SKM-1 treated with dmso at 0.1 percent for 144 hours (cell line): Measurements from ENCODE around the gene COX7A1.
"Not testable (repeated sequence)": the region's sequence is repeated elsewhere in the genome, so short reads cannot be mapped to it uniquely, and the experiment has no call there.

Experiments
- DNase-seq: peaks from one replicate; lab custom pipeline; 2025; ENCODE audit not compliant: unreplicated experiment; lab: John Stamatoyannopoulos, UW

COX7A1 gene

DNA sequence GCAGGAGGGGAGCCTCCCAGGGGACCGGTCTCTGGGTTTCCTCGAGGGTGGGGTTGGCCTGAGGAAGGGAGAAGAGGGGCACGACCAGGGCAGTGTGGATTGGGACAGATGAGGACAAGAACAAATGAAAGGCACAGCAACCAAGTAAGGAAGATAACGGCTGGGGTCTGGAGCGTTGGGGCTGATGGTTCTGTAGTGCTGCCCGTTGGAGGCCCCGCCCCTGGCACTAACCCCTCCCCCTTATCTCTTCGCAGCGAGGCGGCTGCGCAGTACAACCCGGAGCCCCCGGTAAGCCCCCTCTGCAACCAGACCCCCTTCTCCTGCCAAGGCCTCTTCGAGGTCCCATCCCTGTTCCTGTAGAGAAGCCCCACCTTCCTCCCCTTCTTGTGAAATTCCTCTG lies 10.2 kb downstream of the COX7A1 start:
- no peak for DNase-seq

GRCh38 chr19:36141039-36141927 lies 11.0 kb downstream of the COX7A1 start:
- DNase-seq: peak; percentile 78

DNA sequence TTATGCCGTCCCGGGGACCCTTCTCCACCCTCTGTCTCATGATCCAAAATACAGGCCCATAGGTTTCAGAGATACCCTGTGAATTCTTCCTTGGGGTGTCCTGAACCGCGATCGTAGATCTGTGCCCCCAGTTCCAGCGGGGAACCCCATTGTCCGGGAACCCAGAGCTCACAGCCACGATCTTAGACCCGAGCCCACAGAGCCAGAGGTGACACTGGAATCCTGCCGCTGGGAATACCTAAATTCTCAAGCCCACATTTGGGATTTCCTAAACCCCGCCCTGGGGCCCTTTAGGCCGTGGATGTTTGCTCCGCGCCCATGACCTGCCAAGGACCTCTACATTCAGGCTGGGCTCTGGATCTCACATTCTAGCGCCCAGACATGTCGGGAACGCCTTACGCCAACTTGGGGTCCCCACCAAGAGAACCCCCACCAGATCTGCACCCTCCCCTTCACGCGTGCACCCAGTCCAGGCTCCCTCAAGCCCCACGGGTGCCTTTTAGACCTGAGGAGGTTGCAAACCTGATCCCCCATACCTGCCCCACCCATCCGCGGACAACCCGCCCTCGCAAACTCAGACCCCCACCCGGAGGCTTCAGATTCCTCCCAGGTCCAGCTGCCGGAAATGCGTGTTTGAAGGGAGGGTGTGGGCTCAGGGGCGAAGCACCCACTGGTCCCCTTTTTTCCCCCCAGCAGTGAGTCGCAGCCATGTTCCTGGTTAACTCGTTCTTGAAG lies 11.8 kb downstream of the COX7A1 start:
- peak; percentile 18 for DNase-seq

DNA sequence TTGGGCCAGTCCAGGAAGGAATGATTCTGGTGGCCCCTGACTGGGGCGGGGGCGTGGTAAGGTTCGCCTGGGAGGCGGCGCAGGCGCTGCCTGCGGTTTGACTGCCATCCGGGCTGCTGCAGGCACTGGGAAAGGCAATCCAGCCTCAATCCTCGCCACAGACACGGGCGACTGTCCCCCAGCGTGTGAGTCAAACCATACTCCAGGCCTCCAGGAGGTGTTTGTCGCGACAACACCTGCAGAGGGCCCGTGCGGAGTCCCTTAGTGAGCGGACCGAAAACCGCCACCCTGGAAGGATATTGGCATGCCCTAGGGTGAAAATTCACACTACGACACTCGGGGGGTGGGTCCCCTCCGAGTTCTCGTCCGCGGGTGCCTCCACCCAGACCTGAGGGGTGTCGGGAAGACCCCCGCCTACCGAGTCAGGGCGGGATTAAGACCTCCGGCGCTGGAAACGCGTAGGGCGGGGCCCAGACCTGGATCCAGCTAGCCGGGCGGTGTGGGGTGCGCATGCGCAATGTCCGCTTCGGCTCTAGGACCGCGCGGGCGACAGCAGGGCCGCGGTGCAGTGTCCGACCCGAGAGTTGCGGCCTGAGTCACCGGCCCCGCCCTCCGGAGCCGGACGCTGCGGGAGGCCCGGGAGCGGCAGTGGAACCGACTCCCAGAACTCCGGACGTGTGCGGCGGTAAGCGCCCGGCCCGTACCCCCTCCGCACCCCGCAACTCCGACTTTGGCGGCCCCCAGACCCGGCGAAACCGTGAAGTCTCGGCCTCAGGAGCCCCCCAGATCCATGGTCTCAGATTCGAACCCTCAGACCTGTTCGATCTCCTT lies 12.6 kb downstream of the COX7A1 start, which contains the start of gene CAPNS1:
Gene CAPNS1, plus strand, starts transcription at position 594 of the 831 bp plus-strand sequence. CDS start 946 bp downstream, outside the sequence.
- peak; percentile 89 for DNase-seq

DNA sequence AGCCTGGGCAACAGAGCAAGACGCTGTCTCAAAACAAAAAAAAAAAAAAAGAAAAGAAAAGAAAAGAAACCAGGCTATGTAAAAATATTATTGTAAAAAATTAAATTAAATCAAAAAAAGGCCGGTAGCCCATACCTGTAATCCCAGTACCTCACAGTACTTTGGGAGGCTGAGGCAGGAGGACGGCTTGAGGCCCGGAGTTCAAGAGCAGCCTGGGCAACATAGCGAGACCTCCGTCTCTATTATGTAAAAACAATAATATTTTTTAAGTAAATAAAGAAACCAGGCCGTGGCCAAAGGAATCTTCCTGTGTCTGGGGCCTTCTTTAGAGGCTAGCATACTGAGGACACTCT lies 13.2 kb downstream of the COX7A1 start:
- DNase-seq: no peak

DNA sequence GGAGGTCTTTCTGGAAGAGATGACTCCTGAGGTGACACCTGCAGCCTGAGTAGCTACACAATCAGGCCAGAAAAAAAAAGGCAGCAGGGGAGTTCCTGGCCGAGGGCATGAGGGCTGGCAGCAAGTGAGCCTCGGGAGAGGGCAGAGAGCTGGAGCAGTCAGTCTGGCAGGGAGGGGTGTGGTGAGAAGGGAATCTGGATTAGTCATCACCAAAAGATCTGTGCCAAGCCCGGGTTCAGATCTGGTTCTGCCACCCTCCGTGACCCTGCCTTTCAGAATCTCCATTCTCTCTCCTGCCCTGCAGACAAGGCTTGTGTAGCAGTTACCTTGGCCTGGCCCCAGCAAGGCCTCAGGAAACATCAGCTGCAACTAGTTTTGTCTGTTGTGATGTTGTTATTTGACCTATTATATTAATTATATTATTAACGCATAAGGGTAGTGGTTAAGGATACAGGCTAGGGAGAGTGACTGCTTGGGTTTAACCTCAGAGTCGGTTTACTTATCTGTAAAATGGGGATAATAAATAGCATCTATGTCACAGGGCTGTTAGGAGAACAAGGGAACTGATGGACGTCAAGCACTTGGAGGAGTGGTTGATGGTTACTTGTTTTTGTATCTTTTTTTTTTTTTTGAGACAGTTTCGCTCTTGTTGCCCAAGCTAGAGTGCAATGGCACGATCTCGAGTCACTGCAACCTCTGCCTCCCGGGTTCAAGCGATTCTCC lies 15.1 kb downstream of the COX7A1 start:
- no peak for DNase-seq

DNA sequence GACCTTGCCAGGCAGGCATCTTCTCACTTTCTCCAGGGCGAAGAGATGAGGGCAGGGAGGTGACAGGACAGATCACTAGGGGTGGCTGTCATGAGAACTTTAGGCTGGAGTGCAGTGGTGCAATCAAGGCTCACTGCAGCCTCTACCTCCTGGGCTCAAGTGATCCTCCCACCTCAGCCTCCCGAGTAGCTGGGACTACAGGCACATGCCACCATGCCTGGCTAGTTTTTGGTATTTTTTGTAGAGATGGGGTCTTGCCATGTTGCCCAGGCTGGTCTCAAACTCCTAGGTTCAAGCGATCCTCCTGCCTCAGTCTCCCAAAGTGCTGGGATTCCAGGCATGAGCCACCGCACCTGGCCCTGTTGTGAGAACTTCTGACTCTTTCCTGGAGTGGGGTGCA lies 17.4 kb downstream of the COX7A1 start:
- not testable (repeated sequence) for DNase-seq

DNA sequence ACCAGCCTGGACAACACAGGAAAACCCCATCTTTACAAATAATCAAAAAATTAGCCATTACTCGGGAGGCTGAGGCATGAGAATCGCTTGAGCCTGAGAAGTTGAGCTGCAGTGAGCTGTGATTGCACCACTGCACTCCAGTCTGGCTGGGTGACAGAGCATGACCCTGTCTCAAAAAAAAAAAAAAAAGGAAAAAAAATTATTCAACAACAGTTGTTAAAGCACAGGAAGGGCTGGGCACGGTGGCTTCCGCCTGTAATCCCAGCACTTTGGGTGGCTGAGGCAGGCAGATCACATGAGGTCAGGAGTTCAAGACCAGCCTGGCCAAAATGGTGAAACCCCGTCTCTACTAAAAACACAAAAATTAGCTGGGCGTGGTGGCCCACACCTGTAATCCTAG lies 21.0 kb downstream of the COX7A1 start:
- DNase-seq: peak; percentile 21

- peak; percentile 78 for DNase-seq
These were observed 23.9 kb downstream of the COX7A1 start for GRCh38 chr19:36128392-36128736.

- DNase-seq: no peak
These were observed 26.7 kb downstream of the COX7A1 start for GRCh38 chr19:36125557-36125956.

GRCh38 chr19:36121486-36122124 lies 30.6 kb downstream of the COX7A1 start:
- DNase-seq: no peak

GRCh38 chr19:36120984-36121358 lies 31.3 kb downstream of the COX7A1 start:
- no peak for DNase-seq

DNA sequence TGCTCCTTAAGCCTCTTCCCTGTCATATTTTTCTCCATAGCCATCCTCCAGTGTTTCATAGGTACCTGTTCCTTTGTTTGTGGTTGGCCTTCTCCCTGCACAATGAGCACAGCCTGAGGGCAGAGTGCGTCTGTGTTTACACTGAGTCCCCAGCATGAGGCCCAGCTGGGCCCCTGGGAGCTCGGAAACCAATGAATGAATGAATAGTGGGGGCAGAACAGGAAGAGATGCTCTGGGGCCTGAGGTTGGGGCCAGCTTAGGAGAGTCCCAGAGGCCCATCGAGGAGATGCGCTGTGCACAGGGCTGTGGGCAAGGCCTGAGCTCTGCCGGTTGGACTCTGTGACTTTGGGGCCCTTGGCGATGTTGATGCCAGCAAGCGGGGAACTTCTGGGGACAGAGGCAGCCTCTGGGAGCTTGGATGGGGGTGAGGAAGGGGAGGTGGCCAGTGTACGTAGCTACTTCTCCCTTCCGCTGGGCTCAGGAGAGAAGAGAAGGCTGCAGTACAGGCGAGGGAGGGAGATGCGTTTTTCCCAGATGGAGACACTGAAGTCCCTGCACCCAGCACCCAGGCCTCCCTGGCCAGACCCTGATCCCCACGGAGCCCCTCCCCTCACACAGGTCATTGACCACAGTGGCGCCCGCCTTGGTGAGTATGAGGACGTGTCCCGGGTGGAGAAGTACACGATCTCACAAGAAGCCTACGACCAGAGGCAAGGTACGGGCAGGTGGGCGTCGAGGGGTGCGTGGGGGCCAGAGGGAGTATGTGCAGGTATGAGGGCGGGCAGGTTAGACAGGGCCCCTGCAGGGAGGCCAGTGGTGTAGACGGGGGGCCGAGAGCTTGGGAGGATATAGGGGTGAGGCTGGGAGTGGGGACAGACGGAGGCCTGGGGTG lies 31.9 kb downstream of the COX7A1 start:
- no peak for DNase-seq

DNA sequence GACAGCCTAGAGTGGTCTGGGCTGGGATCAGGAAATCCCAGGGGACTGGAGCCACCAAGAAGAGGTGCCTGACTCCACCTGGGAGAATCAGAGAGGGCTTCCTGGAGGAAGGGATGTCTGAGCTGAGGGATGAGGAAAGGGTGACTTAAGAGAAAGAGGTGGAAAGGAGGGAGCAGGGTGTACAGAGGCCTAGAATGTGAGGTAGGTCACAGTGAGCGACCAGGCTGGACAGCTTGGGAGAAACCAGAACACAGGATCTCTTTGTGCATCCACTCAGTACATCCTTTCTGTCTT lies 36.0 kb downstream of the COX7A1 start:
- no peak for DNase-seq

DNA sequence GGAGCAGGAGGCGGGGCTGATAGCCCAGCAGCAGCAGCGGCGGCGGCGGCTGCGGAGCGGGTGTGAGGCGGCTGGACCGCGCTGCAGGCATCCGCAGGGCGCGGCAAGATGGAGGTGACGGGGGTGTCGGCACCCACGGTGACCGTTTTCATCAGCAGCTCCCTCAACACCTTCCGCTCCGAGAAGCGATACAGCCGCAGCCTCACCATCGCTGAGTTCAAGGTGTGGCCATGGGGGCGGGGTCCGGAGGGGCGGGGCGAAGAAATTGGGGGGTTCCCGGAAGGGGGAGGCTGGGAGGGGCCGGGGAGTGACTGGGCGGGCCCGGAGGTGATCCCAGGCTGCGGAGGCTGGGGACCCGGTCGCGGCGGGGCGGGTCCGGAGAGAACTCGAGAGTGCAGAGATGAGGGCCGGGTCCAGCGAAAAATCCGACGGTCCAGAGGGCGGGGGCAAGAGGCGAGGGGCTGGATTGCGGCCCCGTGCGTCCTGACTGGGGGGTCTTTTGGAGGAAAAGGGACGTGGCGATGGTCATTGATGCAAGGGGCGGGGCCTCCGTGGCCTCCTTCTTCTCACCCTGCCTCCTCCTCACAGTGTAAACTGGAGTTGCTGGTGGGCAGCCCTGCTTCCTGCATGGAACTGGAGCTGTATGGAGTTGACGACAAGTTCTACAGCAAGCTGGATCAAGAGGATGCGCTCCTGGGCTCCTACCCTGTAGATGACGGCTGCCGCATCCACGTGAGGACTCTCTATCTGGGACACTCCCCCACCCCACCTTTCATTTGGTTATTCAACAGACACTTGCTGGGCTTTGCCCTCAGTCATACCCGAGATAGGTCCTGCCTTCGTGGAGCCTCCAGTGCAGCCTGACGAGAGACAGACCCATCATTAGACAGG lies 36.5 kb downstream of the COX7A1 start, which contains the start of gene TBCB:
Gene TBCB, plus strand, starts transcription at position 16 of the 891 bp plus-strand sequence. Its CDS starts 93 bp downstream, at position 109.
- peak; percentile 45 for DNase-seq

DNA sequence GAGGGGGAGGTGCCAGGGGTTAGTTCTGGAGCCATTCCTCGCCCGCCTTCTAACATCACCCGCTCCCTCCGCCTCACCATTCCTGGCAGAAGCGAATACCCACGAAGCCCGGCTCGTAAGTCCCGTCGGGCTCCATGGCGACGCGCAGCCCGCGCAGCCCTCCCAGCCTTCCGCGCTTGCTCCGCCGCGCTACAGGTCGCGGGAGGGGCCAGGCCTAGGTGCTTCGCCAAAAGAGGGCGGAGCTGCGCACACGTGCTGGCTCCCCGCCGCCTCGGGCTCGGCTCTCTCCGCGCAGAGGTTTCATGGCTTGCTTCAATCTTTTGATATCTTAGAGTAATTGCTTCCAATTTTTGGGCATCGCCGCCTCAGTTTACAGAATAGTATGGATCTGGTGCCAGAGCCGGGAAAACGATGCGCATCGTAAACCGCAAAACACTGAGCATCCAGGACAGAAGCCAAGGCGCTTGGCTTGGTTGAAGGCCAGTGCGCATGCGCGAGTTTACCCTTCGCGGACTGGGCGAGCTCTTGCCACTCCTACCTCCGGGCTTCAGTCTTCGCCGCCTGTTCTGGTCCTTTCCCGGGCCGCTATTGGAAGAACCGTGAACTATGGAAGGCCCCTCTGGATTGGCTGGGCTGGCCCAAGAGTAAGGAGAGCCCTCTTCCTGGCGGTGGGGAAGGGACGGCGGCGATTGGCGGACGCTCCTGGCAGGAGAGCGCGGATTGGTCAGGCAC lies 37.4 kb downstream of the COX7A1 start, which contains the start of gene POLR2I:
Gene POLR2I, minus strand, starts transcription at position 155 of the 732 bp plus-strand sequence. Its CDS starts 19 bp downstream, at position 136.
- peak; percentile 99 for DNase-seq

GRCh38 chr19:36113894-36114720 lies 38.1 kb downstream of the COX7A1 start:
- DNase-seq: no peak
